GM21717 (cell line): Measurements from ENCODE around the gene IFNA13.
A peak's percentile ranks its signal among the peaks of the same experiment; 100 is the strongest.
"Not testable (repeated sequence)": the region's sequence is repeated elsewhere in the genome, so short reads cannot be mapped to it uniquely, and the experiment has no call there.

Experiments
- ATAC-seq: cut with Tn5 transposase; IDR thresholded peaks from one replicate; pipeline ENCODE4 v1.9.1; 2021; ENCODE audit warnings: mild to moderate bottlenecking, moderate library complexity; ENCODE audit not compliant: unreplicated experiment

The IFNA13 gene

GRCh38 chr9:21367957-21368356 is at the start of gene IFNA13:
TSS of gene IFNA13 (minus strand) at chr9:21368057. CDS start at chr9:21368010, 47 bp downstream.
- ATAC-seq: no peak

DNA sequence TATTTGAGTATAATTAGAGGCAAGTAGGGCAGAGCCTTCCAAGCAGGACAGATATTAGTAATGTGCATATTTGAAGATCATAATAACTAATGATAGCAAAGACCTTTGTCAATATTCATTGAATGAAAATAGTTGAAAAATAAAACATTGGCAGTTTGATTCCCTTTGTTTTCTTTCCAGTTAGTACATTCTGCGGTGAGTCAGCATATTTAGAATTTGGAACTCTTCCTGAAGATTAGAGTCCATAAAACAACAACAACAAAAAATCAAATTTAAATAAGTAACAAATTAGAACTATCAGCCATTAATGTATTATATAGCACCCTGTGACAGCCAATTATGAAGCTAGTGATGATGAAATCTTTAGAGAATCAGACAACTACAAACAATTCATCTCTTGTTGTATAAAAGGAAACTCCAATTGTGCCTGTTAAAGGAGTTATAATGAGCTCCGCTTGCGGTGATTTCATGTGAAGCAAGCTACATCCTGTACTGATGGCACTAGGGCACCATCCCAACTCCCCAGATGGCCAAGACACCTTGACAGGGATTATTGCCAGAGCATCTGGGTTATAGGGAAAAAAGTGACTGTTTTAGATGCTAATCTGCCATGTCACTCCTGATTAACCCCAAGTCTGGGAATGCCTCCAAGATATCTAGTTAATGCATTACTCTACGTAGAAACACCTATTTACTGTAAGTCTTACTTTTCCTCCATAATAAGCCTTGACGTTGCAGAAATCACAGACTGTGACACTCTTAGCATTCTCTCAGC is 47.8 kb upstream of the IFNA13 start:
- no peak for ATAC-seq

- no peak for ATAC-seq
Measured at GRCh38 chr9:21414220-21414940, 46.5 kb upstream of the IFNA13 start.

DNA sequence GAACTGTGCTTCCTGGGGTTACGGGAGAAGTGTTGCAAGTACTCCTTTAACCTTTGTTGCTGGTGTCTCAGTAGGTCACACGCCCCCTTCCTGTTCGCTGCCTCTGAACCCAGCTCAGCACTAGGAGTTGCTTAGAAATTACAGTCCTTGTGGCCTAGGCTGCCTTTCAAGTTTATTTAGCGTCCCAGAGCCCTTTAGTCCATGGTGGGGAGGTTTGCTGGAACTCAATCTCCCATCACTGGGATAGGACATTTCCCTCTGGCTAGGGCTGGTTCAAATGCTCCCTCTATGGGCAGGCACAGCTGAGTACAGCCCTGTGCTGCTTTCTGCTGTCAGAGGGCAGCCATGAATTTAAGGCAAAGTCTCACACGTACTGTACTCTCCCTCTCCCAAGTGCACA is 45.8 kb upstream of the IFNA13 start:
- ATAC-seq: no peak

- no peak for ATAC-seq
Measured at GRCh38 chr9:21413151-21413550, 45.3 kb upstream of the IFNA13 start.

DNA sequence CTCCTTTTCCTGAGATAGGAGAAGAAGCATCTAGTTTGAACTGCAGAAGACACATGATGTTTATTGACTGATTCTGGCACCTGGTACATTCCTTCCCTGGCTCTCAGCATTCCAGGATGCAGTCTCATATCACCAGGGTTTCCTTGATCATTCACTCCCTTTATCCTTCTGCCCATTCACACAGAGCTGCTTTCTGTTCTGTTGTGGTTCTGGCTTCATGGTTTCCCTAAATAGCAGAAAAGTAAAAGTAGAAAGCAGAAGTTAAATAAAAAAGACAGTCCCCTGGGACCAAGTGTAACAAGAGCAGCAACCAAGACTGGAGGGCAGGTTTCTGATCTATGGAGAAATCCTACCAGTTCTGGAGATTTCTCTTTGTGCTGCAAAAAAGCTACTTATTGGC is 44.2 kb upstream of the IFNA13 start:
- ATAC-seq: no peak

DNA sequence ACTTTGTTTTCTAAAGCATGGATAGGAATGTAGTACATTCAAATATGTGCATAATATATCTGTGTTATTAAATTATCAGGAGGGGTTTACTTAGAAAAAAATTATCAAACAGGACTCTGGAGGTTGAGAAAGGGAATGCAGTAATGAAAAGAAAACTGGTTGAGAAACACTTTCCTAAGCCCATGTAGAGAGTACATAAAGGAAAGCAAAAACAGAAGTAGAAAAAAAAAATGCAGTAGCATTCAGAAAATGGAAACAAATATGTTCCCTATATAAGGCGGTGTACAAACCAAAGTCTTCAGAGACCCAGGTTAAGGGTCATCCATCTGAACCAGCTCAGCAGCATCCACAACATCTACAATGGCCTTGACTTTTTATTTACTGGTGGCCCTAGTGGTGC is 41.0 kb upstream of the IFNA13 start, which contains the start of gene IFNA8:
Gene IFNA8 (plus strand): TSS at position 301 of the 400 bp plus-strand sequence. CDS start 60 bp downstream, at position 361.
- no peak for ATAC-seq

DNA sequence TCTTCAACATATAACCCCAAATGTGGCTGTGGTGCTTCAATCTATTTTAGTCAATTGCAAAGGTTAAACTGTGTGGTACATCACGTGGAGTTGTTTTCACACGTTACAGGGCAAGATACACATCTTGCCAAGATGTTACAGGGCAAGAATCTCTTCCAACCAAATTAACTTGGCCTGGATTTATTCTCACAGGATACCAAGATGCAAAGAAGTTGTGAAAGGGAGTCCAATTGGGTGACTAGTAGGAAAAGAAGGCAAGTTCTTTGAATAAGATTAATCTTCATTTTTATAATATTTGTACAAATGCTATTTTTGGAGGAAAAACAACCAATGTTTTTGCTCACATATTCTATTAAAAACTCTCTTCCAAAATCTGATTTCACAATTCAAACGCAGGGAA is 36.3 kb upstream of the IFNA13 start:
- ATAC-seq: no peak

GRCh38 chr9:21402386-21403251 is 34.8 kb upstream of the IFNA13 start:
- no peak for ATAC-seq

DNA sequence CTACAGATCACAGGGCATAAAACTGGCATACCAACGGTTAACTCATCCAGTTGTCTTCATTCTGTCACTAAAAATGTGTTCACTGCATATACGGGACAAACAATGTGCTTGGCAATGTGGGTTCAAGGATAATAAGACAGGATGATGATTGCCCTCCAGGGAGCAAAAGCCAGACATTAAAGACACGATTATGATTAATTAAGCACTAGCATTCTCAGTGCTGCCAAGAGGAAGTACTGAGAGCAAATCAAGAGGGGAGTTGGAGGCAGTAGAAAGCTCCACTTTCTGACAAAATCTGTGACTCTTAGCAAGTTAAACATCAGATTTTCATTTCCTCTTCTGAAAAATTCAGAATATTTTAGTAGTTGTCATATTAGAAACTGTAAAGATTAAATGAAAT is 32.1 kb upstream of the IFNA13 start:
- ATAC-seq: no peak

DNA sequence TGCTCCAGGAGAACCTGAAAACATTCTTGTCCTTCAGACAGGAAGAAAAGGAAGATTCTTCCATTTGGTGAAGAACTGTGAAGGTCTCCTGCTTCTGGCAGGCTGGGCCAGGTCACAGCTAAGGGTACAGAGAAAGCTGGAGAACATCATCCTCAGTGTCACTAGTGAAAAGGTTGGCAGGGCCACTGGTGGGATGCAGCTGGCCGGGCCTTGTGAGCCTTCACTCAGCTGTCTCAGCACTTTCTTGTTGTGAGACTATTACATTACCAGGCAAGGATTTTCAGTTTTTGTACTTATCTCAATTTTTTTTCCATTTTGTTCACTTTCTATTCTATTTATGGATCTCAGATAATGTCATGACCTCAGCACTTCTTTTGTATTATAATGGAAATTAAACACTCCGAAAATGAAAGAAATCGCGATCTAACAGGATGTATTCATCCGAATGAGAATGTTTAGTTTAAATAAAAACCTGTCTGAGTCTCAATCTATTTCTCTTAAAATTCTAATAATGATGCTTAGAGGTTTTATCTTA is 31.2 kb upstream of the IFNA13 start:
- no peak for ATAC-seq

GRCh38 chr9:21395778-21396717 is 28.2 kb upstream of the IFNA13 start:
- ATAC-seq: peak; percentile 68

DNA sequence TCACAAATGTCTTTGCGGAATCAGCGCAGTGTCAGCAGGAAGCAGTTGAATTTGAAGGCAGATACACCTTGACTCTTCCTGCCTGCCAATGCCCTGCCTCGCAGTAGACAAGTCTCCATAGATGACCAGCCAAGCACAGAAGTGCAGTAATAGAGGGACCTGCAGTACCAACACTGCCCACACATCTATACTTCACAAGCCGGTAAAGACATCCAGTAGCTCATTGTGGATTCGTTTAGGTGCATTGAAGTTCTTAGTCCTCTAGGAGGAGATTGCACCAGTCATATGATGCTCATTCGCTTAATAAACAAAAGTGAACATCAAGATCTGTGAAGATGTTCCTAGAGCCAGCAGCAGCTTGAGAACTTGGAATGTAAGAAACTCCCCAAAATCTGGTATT is 24.4 kb upstream of the IFNA13 start:
- no peak for ATAC-seq

GRCh38 chr9:21385131-21385670 is 17.3 kb upstream of the IFNA13 start, which contains the start of gene IFNA2:
TSS of gene IFNA2 (minus strand) at chr9:21385398. CDS start at chr9:21385329, 69 bp downstream.
- peak; percentile 33 for ATAC-seq

DNA sequence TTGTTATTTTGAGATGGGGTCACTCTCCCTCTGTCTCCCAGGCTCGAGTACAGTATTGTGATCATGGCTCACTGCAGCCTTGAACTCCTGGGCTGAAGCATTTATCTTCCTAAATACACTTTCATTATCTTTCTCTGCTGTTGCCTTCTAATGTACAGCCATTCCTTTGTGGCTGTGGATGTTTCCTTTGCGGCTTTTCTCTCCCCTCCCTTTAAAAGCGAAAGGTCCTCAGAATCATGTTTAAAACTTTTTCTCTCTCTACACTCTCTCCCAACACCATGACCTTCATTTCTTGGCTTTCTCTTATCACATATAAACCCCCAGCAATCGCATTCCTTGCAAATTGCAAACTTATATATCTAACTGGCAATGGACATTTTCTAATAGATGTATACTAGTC is 15.8 kb upstream of the IFNA13 start:
- ATAC-seq: no peak

DNA sequence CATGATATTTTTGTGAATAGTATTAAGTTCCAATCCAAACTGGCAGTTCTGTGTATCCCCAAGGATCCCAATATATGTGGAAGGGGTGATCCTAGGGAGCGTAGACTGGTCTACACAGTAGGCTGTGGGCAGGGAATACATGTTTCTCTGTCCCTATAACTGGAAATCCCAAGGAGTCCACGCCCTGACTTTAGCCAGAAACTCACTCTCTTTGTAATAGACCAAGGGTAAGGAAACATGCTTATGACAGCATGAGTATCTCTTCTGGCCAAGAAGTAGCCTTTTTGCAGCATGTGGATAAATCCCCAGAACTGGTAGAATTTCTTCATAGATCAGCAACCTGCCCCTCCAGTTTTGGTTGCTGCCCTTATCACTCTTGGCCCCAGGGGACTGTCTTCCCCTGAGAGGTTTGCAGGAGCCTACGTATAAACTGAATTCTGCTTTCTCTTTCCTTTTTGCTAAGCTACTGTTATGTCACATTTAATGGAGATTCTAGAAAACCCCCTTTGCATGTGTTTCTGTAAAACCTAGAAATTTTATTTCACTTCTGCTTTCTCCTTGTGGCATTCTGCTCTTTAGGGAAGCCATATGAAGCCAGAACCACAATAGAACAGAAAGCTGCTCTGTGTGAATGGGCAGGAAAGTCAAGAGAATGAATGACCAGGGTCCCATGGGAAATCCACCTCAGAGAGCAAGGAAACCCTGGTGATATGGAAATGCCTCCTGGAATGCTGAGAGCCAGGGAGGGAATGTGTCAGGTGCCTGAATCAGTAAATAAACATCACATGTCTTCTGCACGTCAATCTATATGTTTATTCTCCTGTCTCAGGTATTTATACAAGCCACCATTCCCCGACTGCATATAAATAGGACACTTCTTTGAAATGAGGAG is 13.8 kb upstream of the IFNA13 start:
- peak; percentile 97 for ATAC-seq

GRCh38 chr9:21371467-21371866 is 3.6 kb upstream of the IFNA13 start:
- not testable (repeated sequence) for ATAC-seq

DNA sequence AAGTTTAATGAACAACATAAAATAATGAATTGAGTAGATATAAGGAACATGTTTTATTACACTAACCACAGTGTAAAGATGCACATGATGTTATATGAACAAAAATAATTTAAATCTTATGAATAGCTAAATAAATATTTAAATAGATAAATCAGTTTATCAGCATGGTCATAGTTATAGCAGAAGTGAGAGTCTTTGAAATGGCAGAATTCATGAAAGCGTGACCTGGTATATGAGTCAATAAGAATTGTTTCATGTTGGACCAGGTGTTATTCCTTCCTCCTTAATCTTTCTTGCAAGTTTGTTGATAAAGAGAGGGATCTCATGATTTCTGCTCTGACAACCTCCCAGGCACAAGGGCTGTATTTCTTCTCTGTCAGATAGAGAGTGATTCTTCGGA is 688 bp downstream of the IFNA13 start:
- peak; percentile 81 for ATAC-seq
